H1 (cell line): ENCODE data around the gene DISC1. TPM values are rescaled to one million over a fixed set of nuclear protein-coding genes. Genes with fewer than 3 reads are reported as not detected.

Experiments
- CTCF ChIA-PET: fragments of 300-600 bp; sonication (Branson Sonifier 250); formaldehyde crosslinking; loops from one replicate; lab custom pipeline; 2021; ENCODE audit not compliant: partially characterized antibody; lab: Charles Lee
- POLR2A ChIA-PET: fragments of 300-600 bp; sonication (Branson Sonifier 250); formaldehyde crosslinking; loops from one replicate; lab custom pipeline; 2021; ENCODE audit warnings: inconsistent platforms; ENCODE audit not compliant: partially characterized antibody; lab: Charles Lee
- DNase-seq, 2 experiments: peaks; one replicate each; pipeline versions ENCODE4 v3.0.0 to v3.0.0-alpha.2; 2010 to 2022; ENCODE audit warnings: low spot score in 2 of 2, low read depth in 1 of 2, mixed read lengths in 1 of 2
- FAIRE-seq: peaks from 2 replicates; lab custom pipeline; 2011; peaks lifted over from hg19 to GRCh38; lab: Jason Lieb, UNC
- H2AFZ ChIP-seq: 2 replicates; pipeline ENCODE4 v1.8.1; 2012; ENCODE audit warnings: low read length, inconsistent platforms
- H2AK5ac ChIP-seq: 2 replicates; pipeline ENCODE4 v1.6.1; 2013; ENCODE audit warnings: low read depth, low read length
- H2BK120ac ChIP-seq: replicated peaks from 2 replicates; pipeline ENCODE3; 2013; ENCODE audit warnings: low read depth, low read length, inconsistent platforms
- H2BK12ac ChIP-seq: 2 replicates; pipeline ENCODE4 v1.6.1; 2013; ENCODE audit warnings: low read depth, low read length
- H2BK15ac ChIP-seq: 2 replicates; pipeline ENCODE4 v1.6.1; 2013; ENCODE audit warnings: low read length
- H2BK20ac ChIP-seq: 2 replicates; pipeline ENCODE4 v1.6.1; 2013; ENCODE audit warnings: low read length
- H2BK5ac ChIP-seq: 2 replicates; pipeline ENCODE4 v1.6.1; 2013; ENCODE audit warnings: low read depth, low read length
- H3K14ac ChIP-seq: 2 replicates; pipeline ENCODE4 v1.6.1; 2013; ENCODE audit warnings: inconsistent platforms; ENCODE audit not compliant: insufficient read length
- H3K18ac ChIP-seq: 2 replicates; pipeline ENCODE4 v1.6.1; 2013; ENCODE audit warnings: low read length; ENCODE audit errors: extremely low read depth
- H3K23ac ChIP-seq: 2 replicates; pipeline ENCODE4 v1.6.1; 2013; ENCODE audit warnings: inconsistent platforms; ENCODE audit not compliant: insufficient read length
- H3K23me2 ChIP-seq: 2 replicates; pipeline ENCODE4 v1.6.1; 2013; ENCODE audit warnings: low read depth, low read length
- H3K27ac ChIP-seq: 2 replicates; pipeline ENCODE4 v1.6.1; 2011; ENCODE audit warnings: low read depth, low read length, inconsistent platforms
- H3K27me3 ChIP-seq, 4 experiments: replicated peaks in 1 of 4; 1 replicate in 1 of 4; 2 replicates in 3 of 4; pipeline versions ENCODE4 v1.6.1 to v1.8.1; 2011 to 2013; ENCODE audit warnings: low read length in 3 of 4, mild to moderate bottlenecking in 3 of 4, inconsistent platforms in 2 of 4, mixed read lengths in 2 of 4, moderate library complexity in 1 of 4; ENCODE audit not compliant: control insufficient read depth in 3 of 4, insufficient read depth in 3 of 4; ENCODE audit errors: extremely low read depth in 1 of 4
- H3K36me3 ChIP-seq, 4 experiments: 2 replicates each; pipeline versions ENCODE4 v1.6.1 to v1.8.1; 2011 to 2013; ENCODE audit warnings: mild to moderate bottlenecking in 4 of 4, low read length in 3 of 4, moderate library complexity in 2 of 4, control low read depth in 1 of 4, inconsistent platforms in 1 of 4; ENCODE audit not compliant: insufficient read depth in 4 of 4, control insufficient read depth in 2 of 4
- H3K4ac ChIP-seq: replicated peaks from 2 replicates; pipeline ENCODE3; 2013; ENCODE audit warnings: low read length, low read depth, mixed read lengths, inconsistent platforms; ENCODE audit not compliant: insufficient read length
- H3K4me1 ChIP-seq, 4 experiments: replicated peaks in 1 of 4; 1 replicate in 1 of 4; 2 replicates in 3 of 4; pipeline versions ENCODE4 v1.6.1 to v1.8.1; 2011 to 2013; ENCODE audit warnings: low read length in 3 of 4, inconsistent platforms in 2 of 4, mixed read lengths in 1 of 4; ENCODE audit not compliant: insufficient read depth in 4 of 4, control insufficient read depth in 3 of 4
- H3K4me2 ChIP-seq, 2 experiments: 2 replicates each; pipeline versions ENCODE4 v1.6.1 to v1.8.1; 2011 to 2013; ENCODE audit warnings: low read depth in 2 of 2, low read length in 2 of 2, control low read depth in 1 of 2, inconsistent platforms in 1 of 2, mild to moderate bottlenecking in 1 of 2; ENCODE audit not compliant: insufficient read depth in 1 of 2
- H3K4me3 ChIP-seq, 4 experiments: fragments of 200-600, 300-600 bp in 1 of 4; sonication (generic), shearing (Covaris generic), sonication (Bioruptor Twin) in 1 of 4; 2 replicates each; pipeline versions ENCODE4 v1.5.1 to v1.8.1; 2011 to 2016; ENCODE audit warnings: low read length in 4 of 4, low read depth in 3 of 4, control low read depth in 2 of 4, inconsistent platforms in 2 of 4, mild to moderate bottlenecking in 2 of 4, mixed read lengths in 1 of 4, moderate library complexity in 1 of 4; ENCODE audit not compliant: insufficient read depth in 2 of 4; ENCODE audit errors: extremely low read depth in 1 of 4
- H3K56ac ChIP-seq: replicated peaks from 2 replicates; pipeline ENCODE3; 2013; ENCODE audit warnings: low read depth, mild to moderate bottlenecking, mixed read lengths, low read length, inconsistent platforms; ENCODE audit not compliant: insufficient read length
- H3K79me1 ChIP-seq: 2 replicates; pipeline ENCODE4 v1.6.1; 2013; ENCODE audit warnings: low read depth, low read length, control low read depth
- H3K79me2 ChIP-seq, 2 experiments: 2 replicates each; pipeline versions ENCODE4 v1.6.1 to v1.8.1; 2012 to 2013; ENCODE audit warnings: low read length in 2 of 2, mild to moderate bottlenecking in 2 of 2, inconsistent platforms in 1 of 2; ENCODE audit not compliant: insufficient read depth in 2 of 2, control insufficient read depth in 1 of 2
- H3K9ac ChIP-seq, 4 experiments: replicated peaks in 1 of 4; 1 replicate in 1 of 4; 2 replicates in 3 of 4; pipeline versions ENCODE4 v1.6.1 to v1.8.1; 2011 to 2013; ENCODE audit warnings: low read depth in 3 of 4, low read length in 3 of 4, control low read depth in 2 of 4, mild to moderate bottlenecking in 2 of 4, moderate library complexity in 2 of 4, inconsistent platforms in 1 of 4; ENCODE audit errors: extremely low read depth in 1 of 4
- H3K9me3 ChIP-seq, 2 experiments: 2 replicates each; pipeline versions ENCODE4 v1.6.1 to v1.8.1; 2012 to 2013; ENCODE audit warnings: mild to moderate bottlenecking in 2 of 2, moderate library complexity in 2 of 2, control low read depth in 1 of 2, inconsistent platforms in 1 of 2, low read depth in 1 of 2, low read length in 1 of 2, mixed read lengths in 1 of 2; ENCODE audit not compliant: insufficient read depth in 2 of 2
- H4K20me1 ChIP-seq, 2 experiments: replicated peaks in 1 of 2; 2 replicates each; pipeline versions ENCODE3 to v1.8.1; 2011 to 2013; ENCODE audit warnings: inconsistent platforms in 2 of 2, low read length in 2 of 2, mild to moderate bottlenecking in 1 of 2; ENCODE audit not compliant: insufficient read depth in 2 of 2, control insufficient read depth in 1 of 2
- H4K5ac ChIP-seq: 2 replicates; pipeline ENCODE4 v1.6.1; 2013; ENCODE audit warnings: low read length, low read depth, mixed read lengths, inconsistent platforms; ENCODE audit not compliant: insufficient read length
- H4K8ac ChIP-seq: 2 replicates; pipeline ENCODE4 v1.8.0; 2013; ENCODE audit warnings: mild to moderate bottlenecking, moderate library complexity, low read length, inconsistent platforms; ENCODE audit not compliant: insufficient read depth; ENCODE audit errors: extremely low read depth
- H4K91ac ChIP-seq: replicated peaks from 2 replicates; pipeline ENCODE3; 2013; ENCODE audit warnings: low read length, mixed read lengths, inconsistent platforms; ENCODE audit not compliant: insufficient read length
- CHD2 ChIP-seq: IDR thresholded peaks from 2 replicates; pipeline ENCODE4 v1.6.1; 2012; ENCODE audit warnings: low read length, improper control_type of control experiment
- JUN ChIP-seq: IDR thresholded peaks from 2 replicates; pipeline ENCODE4 v1.6.1; 2011; ENCODE audit warnings: low read depth, mild to moderate bottlenecking, improper control_type of control experiment, low read length
- RNF2 ChIP-seq: fragments of 200-900, 300-1000 bp; sonication (generic); IDR thresholded peaks from 2 replicates; pipeline ENCODE4 v1.7.1; 2016; ENCODE audit warnings: borderline replicate concordance, low read depth, mild to moderate bottlenecking, antibody characterized with exemption, low read length; ENCODE audit not compliant: poor library complexity, severe bottlenecking; ENCODE audit errors: missing control alignments
- RXRA ChIP-seq: IDR thresholded peaks from 2 replicates; pipeline ENCODE4 v1.6.1; 2011; ENCODE audit warnings: low read depth, mild to moderate bottlenecking, low read length, moderate library complexity; ENCODE audit not compliant: insufficient read depth
- SP4 ChIP-seq: IDR thresholded peaks from 2 replicates; pipeline ENCODE4 v1.6.1; 2012; ENCODE audit warnings: low read length, inconsistent platforms
- TAF7 ChIP-seq: optimal IDR thresholded peaks from 2 replicates; pipeline ENCODE3; 2011; ENCODE audit warnings: low read depth, mild to moderate bottlenecking, inconsistent platforms, low read length, moderate library complexity, borderline replicate concordance
- TEAD4 ChIP-seq: IDR thresholded peaks from 2 replicates; pipeline ENCODE4 v1.6.1; 2012; ENCODE audit warnings: low read depth, low read length, inconsistent platforms, mixed read lengths
- YY1 ChIP-seq: IDR thresholded peaks from 2 replicates; pipeline ENCODE4 v1.6.1; 2011; ENCODE audit warnings: low read depth, mild to moderate bottlenecking, low read length
- ZNF274 ChIP-seq: IDR thresholded peaks from 2 replicates; pipeline ENCODE4 v1.7.0; 2012; ENCODE audit warnings: low read length, borderline replicate concordance; ENCODE audit errors: extremely low read depth
- WGBS, 2 experiments: shearing (Covaris generic) in 1 of 2; methylation state at CpG; one replicate each; pipeline versions ENCODE4 v1.1.6 to v1.1.7; 2013 to 2015; ENCODE audit warnings: low lambda C conversion rate in 2 of 2, mixed read lengths in 2 of 2, inconsistent platforms in 1 of 2, low coverage in 1 of 2, missing lambda C conversion rate in 1 of 2; ENCODE audit not compliant: insufficient replicate concordance in 2 of 2, insufficient coverage in 1 of 2, insufficient read length in 1 of 2; ENCODE audit errors: extremely low coverage in 1 of 2, missing lambda C conversion rate in 1 of 2; 5-methylcytosine and 5-hydroxymethylcytosine counted together
- polyA plus RNA-seq, 7 experiments: library from polyadenylated mRNA; depleted of rRNA in 3 of 7; stranded (reverse) in 5 of 7; unstranded in 2 of 7; fragments of >200 nt in 5 of 7; fragments of 200-250 nt in 2 of 7; gene quantifications; 1 replicate in 5 of 7; 2 replicates in 1 of 7; 4 replicates in 1 of 7; pipeline versions ENCODE4 v1.2.1 to v1.2.3, GENCODE V29; 2011 to 2013; ENCODE audit warnings: missing spikeins in 2 of 7, mixed read lengths in 2 of 7
- total RNA-seq: library from RNA; stranded (reverse); fragmentation: NEBNext Ultra II Directional; extraction: Animal tissue kit (Norgen Biotek cat#: 25700); gene quantifications from 2 replicates; pipeline ENCODE4 v1.2.1, GENCODE V29; 2021

DISC1 gene
- total and polyA plus RNA-seq, 2 of the 8 experiments (the other 6 are each of a cell fraction or from before 2014, with no cell fraction given), result 1.1 to 3.5 TPM

GRCh38 chr1:231871878-231872277 is 245.3 kb downstream of the DISC1 start:
- H3K4me2 ChIP-seq, result no peak overlapping the region
- no peak overlapping the region for H3K4ac ChIP-seq
- H4K5ac ChIP-seq, result no peak overlapping the region
- no peak overlapping the region for H4K91ac ChIP-seq
- H4K8ac ChIP-seq, result no peak overlapping the region
- H2BK12ac ChIP-seq, result no peak overlapping the region
- no peak overlapping the region for H2BK15ac ChIP-seq
- no peak overlapping the region for H3K27ac ChIP-seq
- no peak overlapping the region for H3K56ac ChIP-seq
- TF ChIP-seq JUN, result no peak
- no peak for TF ChIP-seq TEAD4
- no peak for TF ChIP-seq RXRA
- no peak for TF ChIP-seq SP4
- TF ChIP-seq TAF7, result no peak
- TF ChIP-seq CHD2, result no peak
- no peak for TF ChIP-seq ZNF274
- no peak for TF ChIP-seq RNF2
- no peak for TF ChIP-seq YY1
- H3K36me3 ChIP-seq, result no peaks in the 10 kb centered on the region
- no peaks in the 10 kb centered on the region for H3K27me3 ChIP-seq
- FAIRE-seq, result no peak
- H3K23me2 ChIP-seq, result no peaks in the 10 kb centered on the region
- no peaks in the 10 kb centered on the region for H4K20me1 ChIP-seq
- no peaks in the 10 kb centered on the region; a peak in 1 of 4 replicates for H3K9me3 ChIP-seq
- no peak overlapping the region for H3K14ac ChIP-seq
- no peak overlapping the region for H3K4me3 ChIP-seq
- no peaks in the 10 kb centered on the region for H3K79me1 ChIP-seq
- no peak overlapping the region for H3K18ac ChIP-seq
- DNase-seq, result no peak
- CTCF ChIA-PET, result no interaction called here
- no peak overlapping the region for H2BK5ac ChIP-seq
- POLR2A ChIA-PET, result no interaction called here
- H2BK20ac ChIP-seq, result no peak overlapping the region
- H3K4me1 ChIP-seq, result peaks cover 0 to 8% (median 3%) of the 10 kb centered on the region in 4 experiments; a peak in 4 of 7 replicates
- H2BK120ac ChIP-seq, result no peak overlapping the region
- no peak overlapping the region for H2AFZ ChIP-seq
- WGBS, 2 experiments, result 87% methylated on average over 5 of the region's 5 CpGs; no CpG with 5 or more reads in 1 of the 2 experiments
- H3K23ac ChIP-seq, result no peak overlapping the region
- no peak overlapping the region for H3K9ac ChIP-seq
- no peak overlapping the region for H2AK5ac ChIP-seq
- no peaks in the 10 kb centered on the region for H3K79me2 ChIP-seq
